Measurements from ENCODE around the gene NMRK2. TPM values are rescaled to one million over a fixed set of nuclear protein-coding genes. Genes with fewer than 3 reads are reported as not detected.

Gene NMRK2
- polyA plus RNA-seq, 3 donors = not detected

DNA sequence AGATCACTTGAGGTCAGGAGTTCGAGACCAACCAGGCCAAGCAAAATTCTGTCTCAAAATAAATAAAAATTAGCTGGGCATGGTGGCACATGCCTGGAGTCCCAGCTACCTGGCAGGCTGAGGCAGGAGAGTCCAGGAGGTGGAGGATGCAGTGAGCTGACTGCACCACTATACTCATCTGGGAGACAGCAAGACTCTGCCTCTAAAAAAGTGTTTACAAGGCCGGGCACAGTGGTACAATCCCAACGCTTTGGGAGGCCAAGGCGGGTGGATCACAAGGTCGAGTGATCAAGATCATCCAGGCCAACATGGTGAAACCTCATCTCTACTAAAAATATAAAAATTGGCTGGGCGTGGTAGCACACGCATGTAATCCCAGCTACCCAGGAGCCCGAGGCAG lies 42.3 kb downstream of the NMRK2 start:
- Histone ChIP-seq H3K4me1 (ENCODE audit: control insufficient read depth in 1 of 2, insufficient read depth in 2 of 2, low read length in 2 of 2) (peaks cover 7 to 11% of the 10 kb centered on the region in 2 donors), H3K36me3 (replicated peaks in 1 of 2; ENCODE audit: control insufficient read depth in 1 of 2, insufficient read depth in 2 of 2, low read length in 2 of 2) (peaks cover 49 to 52% of the 10 kb centered on the region in 2 donors), H3K27me3 (ENCODE audit: control insufficient read depth in 2 of 2, insufficient read depth in 2 of 2, low read length in 2 of 2) (no peaks in the 10 kb centered on the region), H3K79me2 (ENCODE audit: insufficient read depth, low read length) (peaks cover 30% of the 10 kb centered on the region), H3K4me3 (replicated peaks in 1 of 3; ENCODE audit: low read depth in 2 of 3, low read length in 3 of 3) (no peak overlapping the region), H2AFZ (ENCODE audit: insufficient read depth, low read depth, low read length, poor library complexity, severe bottlenecking) (no peak overlapping the region), H3K4me2 (replicated peaks; ENCODE audit: extremely low read depth, low read length, poor library complexity, severe bottlenecking) (no peak overlapping the region), H3K27ac (ENCODE audit: low read depth in 1 of 2, low read length in 2 of 2) (no peak overlapping the region), H4K20me1 (ENCODE audit: insufficient read depth, low read length) (peaks cover 52% of the 10 kb centered on the region), H3K9ac (ENCODE audit: insufficient read depth, low read length, poor library complexity, severe bottlenecking) (no peak overlapping the region), H3K9me3 (replicated peaks in 1 of 2; ENCODE audit: control insufficient read depth in 1 of 2, insufficient read depth in 1 of 2, low read length in 2 of 2) (no peaks in the 10 kb centered on the region)
- WGBS (ENCODE audit: insufficient coverage) = 85% methylated on average over 5 of the region's 8 CpGs
- Mint-ChIP-seq H3K27me3 (ENCODE audit: low read depth in 3 of 3) (peaks cover 0 to 2% (median 2%) of the 10 kb centered on the region in 3 donors), H3K4me3 (no peak overlapping the region), H3K27ac (peak overlapping the region in 1 of 7 donors; percentile 20), H3K9me3 (no peaks in the 10 kb centered on the region), H3K4me1 (peaks cover 6% of the 10 kb centered on the region), H3K36me3 (peaks cover 41 to 51% of the 10 kb centered on the region in 2 donors)
- no peak for DNase-seq
- intact Hi-C loops (cut with micrococcal nuclease) = no loop called here
- TF ChIP-seq, protein P1, sequence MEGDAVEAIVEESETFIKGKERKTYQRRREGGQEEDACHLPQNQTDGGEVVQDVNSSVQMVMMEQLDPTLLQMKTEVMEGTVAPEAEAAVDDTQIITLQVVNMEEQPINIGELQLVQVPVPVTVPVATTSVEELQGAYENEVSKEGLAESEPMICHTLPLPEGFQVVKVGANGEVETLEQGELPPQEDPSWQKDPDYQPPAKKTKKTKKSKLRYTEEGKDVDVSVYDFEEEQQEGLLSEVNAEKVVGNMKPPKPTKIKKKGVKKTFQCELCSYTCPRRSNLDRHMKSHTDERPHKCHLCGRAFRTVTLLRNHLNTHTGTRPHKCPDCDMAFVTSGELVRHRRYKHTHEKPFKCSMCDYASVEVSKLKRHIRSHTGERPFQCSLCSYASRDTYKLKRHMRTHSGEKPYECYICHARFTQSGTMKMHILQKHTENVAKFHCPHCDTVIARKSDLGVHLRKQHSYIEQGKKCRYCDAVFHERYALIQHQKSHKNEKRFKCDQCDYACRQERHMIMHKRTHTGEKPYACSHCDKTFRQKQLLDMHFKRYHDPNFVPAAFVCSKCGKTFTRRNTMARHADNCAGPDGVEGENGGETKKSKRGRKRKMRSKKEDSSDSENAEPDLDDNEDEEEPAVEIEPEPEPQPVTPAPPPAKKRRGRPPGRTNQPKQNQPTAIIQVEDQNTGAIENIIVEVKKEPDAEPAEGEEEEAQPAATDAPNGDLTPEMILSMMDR (IDR thresholded peaks at IDR 0.05) = no peak

DNA sequence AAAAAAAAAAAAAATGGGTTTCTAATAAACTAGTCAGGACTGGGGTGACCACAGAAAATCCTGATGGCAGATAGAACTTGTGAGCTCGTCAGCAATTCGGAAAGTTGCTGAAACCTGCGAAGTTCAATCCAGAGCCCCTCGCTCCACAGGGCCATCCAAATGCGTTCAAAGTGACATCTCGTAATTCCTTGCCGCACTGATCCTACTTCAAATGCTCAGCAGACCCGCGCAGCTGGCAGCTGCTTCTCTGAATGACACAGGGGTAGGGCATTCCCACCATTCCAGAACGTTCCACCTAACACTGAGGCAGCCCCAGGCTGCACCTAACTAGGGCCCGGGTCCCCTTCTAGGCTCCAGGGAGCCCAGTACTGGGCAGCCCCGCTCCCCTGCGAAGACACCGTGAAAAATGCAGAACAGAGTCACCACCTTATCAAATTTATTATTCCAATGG lies 42.8 kb downstream of the NMRK2 start:
- H3K4me2 ChIP-seq (replicated peaks; ENCODE audit: extremely low read depth, low read length, poor library complexity, severe bottlenecking) = no peak overlapping the region
- WGBS (ENCODE audit: insufficient coverage) = 88% methylated on average over 14 of the region's 14 CpGs
- H3K4me3 ChIP-seq (replicated peaks in 1 of 3; ENCODE audit: low read depth in 2 of 3, low read length in 3 of 3) = no peak overlapping the region
- H3K27ac Mint-ChIP-seq = peak overlapping the region in 4 of 7 donors; percentile 13 to 48 (median 14)
- no peaks in the 10 kb centered on the region for H3K27me3 ChIP-seq (ENCODE audit: control insufficient read depth in 2 of 2, insufficient read depth in 2 of 2, low read length in 2 of 2)
- no peaks in the 10 kb centered on the region for H3K9me3 Mint-ChIP-seq
- intact Hi-C loops (cut with micrococcal nuclease) = no loop called here
- peaks cover 30% of the 10 kb centered on the region for H3K79me2 ChIP-seq (ENCODE audit: insufficient read depth, low read length)
- H2AFZ ChIP-seq (ENCODE audit: insufficient read depth, low read depth, low read length, poor library complexity, severe bottlenecking) = no peak overlapping the region
- no peak overlapping the region for H3K9ac ChIP-seq (ENCODE audit: insufficient read depth, low read length, poor library complexity, severe bottlenecking)
- no peaks in the 10 kb centered on the region for H3K9me3 ChIP-seq (replicated peaks in 1 of 2; ENCODE audit: control insufficient read depth in 1 of 2, insufficient read depth in 1 of 2, low read length in 2 of 2)
- H3K36me3 ChIP-seq (replicated peaks in 1 of 2; ENCODE audit: control insufficient read depth in 1 of 2, insufficient read depth in 2 of 2, low read length in 2 of 2) = peaks cover 55 to 57% of the 10 kb centered on the region in 2 donors
- peaks cover 1% of the 10 kb centered on the region for H3K4me1 Mint-ChIP-seq
- H3K27ac ChIP-seq (ENCODE audit: low read depth in 1 of 2, low read length in 2 of 2) = no peak overlapping the region
- peaks cover 45 to 56% of the 10 kb centered on the region in 2 donors for H3K36me3 Mint-ChIP-seq
- TF ChIP-seq, protein P1 (IDR thresholded peaks at IDR 0.05) = no peak
- H4K20me1 ChIP-seq (ENCODE audit: insufficient read depth, low read length) = peaks cover 57% of the 10 kb centered on the region
- peaks cover 4 to 7% of the 10 kb centered on the region in 2 donors for H3K4me1 ChIP-seq (ENCODE audit: control insufficient read depth in 1 of 2, insufficient read depth in 2 of 2, low read length in 2 of 2)
- H3K27me3 Mint-ChIP-seq (ENCODE audit: low read depth in 3 of 3) = peaks cover 0 to 2% (median 0%) of the 10 kb centered on the region in 3 donors
- H3K4me3 Mint-ChIP-seq = no peak overlapping the region
- DNase-seq = no peak
